Peyer's patch (tissue), 4 donors: ENCODE data around the gene CD247. TPM values are rescaled to one million over a fixed set of nuclear protein-coding genes. Genes with fewer than 3 reads are reported as not detected.

Experiments
- DNase-seq, 3 donors: peaks; one replicate each; pipeline ENCODE4 v3.0.0-alpha.2; 2017 to 2019
- H3K27ac ChIP-seq, 4 donors: fragments of 200-600 bp; sonication (generic); one replicate each; pipeline ENCODE4 v1.5.1; 2016 to 2019
- H3K27me3 ChIP-seq, 2 donors: fragments of 200-600 bp; sonication (generic); one replicate each; pipeline ENCODE4 v1.5.1; 2019
- H3K36me3 ChIP-seq, 3 donors: fragments of 200-600 bp; sonication (generic); one replicate each; pipeline ENCODE4 v1.5.1; 2016 to 2019
- H3K4me1 ChIP-seq, 4 donors: fragments of 200-600 bp; sonication (generic); one replicate each; pipeline ENCODE4 v1.5.1; 2016 to 2019
- H3K4me3 ChIP-seq, 4 donors: fragments of 200-600 bp; sonication (generic); 1 replicate in 3 of 4; 2 replicates in 1 of 4; pipeline ENCODE4 v1.5.1; 2016 to 2019; ENCODE audit warnings: mild to moderate bottlenecking in 1 of 4
- H3K9me3 ChIP-seq, 4 donors: fragments of 200-600 bp; sonication (generic); one replicate each; pipeline ENCODE4 v1.5.1; 2016 to 2019; ENCODE audit warnings: mild to moderate bottlenecking in 1 of 4
- CTCF ChIP-seq, 6 experiments: fragments of 450-650 bp in 4 of 6; fragments of 200-600 bp in 2 of 6; sonication (generic) in 1 of 6; IDR thresholded peaks; one replicate each; pipeline ENCODE4 v1.5.1; 2017 to 2019; ENCODE audit warnings: antibody characterized with exemption in 6 of 6, mild to moderate bottlenecking in 3 of 6, moderate library complexity in 1 of 6
- POLR2A ChIP-seq, 2 donors: fragments of 450-650 bp; IDR thresholded peaks; one replicate each; pipeline ENCODE4 v1.5.1; 2017; ENCODE audit warnings: antibody characterized with exemption in 2 of 2, mild to moderate bottlenecking in 2 of 2, moderate library complexity in 2 of 2
- total RNA-seq, 4 donors: library from RNA; depleted of rRNA; stranded (reverse); fragments of >200 nt; gene quantifications; one replicate each; pipeline ENCODE4 v1.1.0, GENCODE V29; 2016

CD247 gene
- total RNA-seq, 4 donors from 2014 or later: 1.9 to 7.4 (median 3.9) TPM; not detected in 1

- H3K27ac ChIP-seq: no peak overlapping the region
- TF ChIP-seq CTCF (IDR thresholded peaks at IDR 0.05): no peak
- TF ChIP-seq POLR2A (IDR thresholded peaks at IDR 0.05): no peak
- H3K36me3 ChIP-seq: no peaks in the 10 kb centered on the region
- H3K4me3 ChIP-seq: no peak overlapping the region
- no peak for DNase-seq
- H3K27me3 ChIP-seq: no peaks in the 10 kb centered on the region
- H3K4me1 ChIP-seq: no peaks in the 10 kb centered on the region
- H3K9me3 ChIP-seq: no peaks in the 10 kb centered on the region
These were observed 8.7 kb downstream of the CD247 start for GRCh38 chr1:167509587-167509986.

DNA sequence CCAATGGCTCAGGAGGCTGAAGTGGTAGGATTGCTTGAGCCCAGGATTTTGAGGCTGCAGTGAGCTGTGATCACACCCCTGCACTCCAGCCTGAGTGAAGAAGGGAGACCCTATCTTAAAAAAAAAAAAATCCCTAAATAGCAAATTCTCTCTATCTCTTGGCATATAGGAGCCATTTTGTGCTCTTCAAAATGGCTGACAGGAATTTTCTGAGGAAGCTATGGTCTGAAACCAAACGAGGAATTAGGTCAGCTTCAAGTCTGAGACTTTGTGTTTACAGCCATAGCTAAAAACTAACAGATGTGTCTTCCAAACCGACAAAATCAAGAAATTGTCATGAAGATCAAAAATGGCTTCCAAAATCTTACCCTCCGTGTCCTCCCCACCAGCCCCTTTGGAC, 10.6 kb downstream of the CD247 start:
- Histone ChIP-seq H3K4me3 (no peak overlapping the region), H3K27me3 (no peaks in the 10 kb centered on the region), H3K36me3 (no peaks in the 10 kb centered on the region), H3K27ac (no peak overlapping the region), H3K9me3 (no peaks in the 10 kb centered on the region), H3K4me1 (no peaks in the 10 kb centered on the region)
- TF ChIP-seq CTCF (IDR thresholded peaks at IDR 0.05) (no peak), POLR2A (IDR thresholded peaks at IDR 0.05) (no peak)
- no peak for DNase-seq

DNA sequence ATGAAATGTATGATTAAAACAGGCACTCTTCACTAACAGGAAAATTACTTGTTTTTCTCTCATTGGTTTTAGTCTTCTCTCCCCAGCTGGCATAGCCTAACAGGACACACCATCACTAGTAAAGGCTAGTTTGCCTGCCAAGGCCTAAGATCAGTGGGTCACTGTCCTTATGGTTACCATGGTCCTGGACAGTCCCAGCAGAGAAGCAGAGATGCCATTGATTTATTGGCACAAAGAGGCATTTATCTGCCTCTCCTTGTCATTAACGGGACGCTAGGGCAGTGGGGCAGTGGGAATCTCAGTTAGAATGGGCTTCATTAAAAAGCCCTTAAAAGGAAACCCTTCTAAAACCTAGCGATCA, 13.9 kb downstream of the CD247 start:
- Histone ChIP-seq H3K9me3 (no peaks in the 10 kb centered on the region), H3K4me3 (no peak overlapping the region), H3K36me3 (no peaks in the 10 kb centered on the region), H3K27me3 (no peaks in the 10 kb centered on the region), H3K27ac (no peak overlapping the region), H3K4me1 (peaks cover 0 to under 1% (median 0%) of the 10 kb centered on the region in 4 donors)
- TF ChIP-seq CTCF (IDR thresholded peaks at IDR 0.05): no peak
- TF ChIP-seq POLR2A (IDR thresholded peaks at IDR 0.05): no peak
- DNase-seq: no peak

DNA sequence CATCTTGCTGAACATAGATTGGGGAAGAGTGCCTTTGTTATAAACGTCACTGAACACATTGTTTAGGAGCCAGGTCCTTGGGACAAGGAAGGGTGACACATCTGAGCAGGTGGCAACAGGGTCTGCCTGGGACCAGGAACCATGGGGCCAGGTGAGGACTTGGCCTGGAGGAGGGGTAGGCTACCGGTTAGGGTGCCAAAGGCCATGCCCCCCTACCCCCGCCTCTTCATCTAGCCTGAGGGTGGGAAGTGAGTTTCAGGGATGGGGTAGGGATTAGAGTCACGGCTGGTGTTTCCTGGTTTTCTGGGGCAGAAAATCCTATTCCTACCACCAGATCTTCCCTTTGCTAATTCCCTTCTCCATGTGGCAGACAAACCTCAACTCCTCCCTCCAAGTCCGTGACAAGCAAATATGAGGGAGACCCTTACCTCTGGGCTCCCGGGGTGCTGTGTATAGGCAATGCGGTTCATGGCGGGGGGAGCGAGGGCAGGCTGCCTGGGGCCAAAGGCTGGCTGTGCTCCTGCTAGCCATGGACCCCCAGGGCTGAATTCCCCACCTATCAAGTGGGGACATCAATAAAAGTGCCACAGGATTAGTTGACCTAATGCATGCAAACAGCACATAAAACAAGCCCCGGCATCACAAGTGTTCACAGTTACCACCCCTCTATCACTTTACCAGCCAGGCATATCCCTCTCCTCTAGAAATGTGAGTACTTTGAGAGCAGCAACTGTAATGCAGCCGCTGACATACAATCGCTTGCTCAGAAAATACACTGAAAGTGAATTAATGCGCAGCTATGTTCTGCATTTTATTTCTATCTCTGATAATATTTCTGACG, 14.5 kb downstream of the CD247 start:
- TF ChIP-seq CTCF (IDR thresholded peaks at IDR 0.05): no peak
- TF ChIP-seq POLR2A (IDR thresholded peaks at IDR 0.05): no peak

GRCh38 chr1:167502719-167503462, 15.4 kb downstream of the CD247 start:
- no peaks in the 10 kb centered on the region for H3K36me3 ChIP-seq
- DNase-seq: peak in 1 of 3 donors; percentile 15
- H3K27me3 ChIP-seq: no peaks in the 10 kb centered on the region
- H3K4me1 ChIP-seq: peaks cover 0 to 6% (median 0%) of the 10 kb centered on the region in 4 donors
- no peak overlapping the region for H3K27ac ChIP-seq
- TF ChIP-seq CTCF (IDR thresholded peaks at IDR 0.05) (no peak), POLR2A (IDR thresholded peaks at IDR 0.05) (no peak)
- H3K4me3 ChIP-seq: no peak overlapping the region
- H3K9me3 ChIP-seq: no peaks in the 10 kb centered on the region

More for the DNA sequence above, 14.5 kb downstream of the CD247 start:
- H3K36me3 ChIP-seq: no peaks in the 10 kb centered on the region
- H3K27ac ChIP-seq: no peak overlapping the region
- H3K4me1 ChIP-seq: peaks cover 0 to 6% (median 0%) of the 10 kb centered on the region in 4 donors
- no peaks in the 10 kb centered on the region for H3K9me3 ChIP-seq
- no peak overlapping the region for H3K4me3 ChIP-seq
- H3K27me3 ChIP-seq: no peaks in the 10 kb centered on the region
- no peak for DNase-seq
